NT2/D1 (cell line): ENCODE data around the gene MACF1.

Experiments used
- YY1 ChIP-seq: IDR thresholded peaks from 2 replicates; pipeline ENCODE4 v1.6.1; 2011; ENCODE audit not compliant: insufficient read length, insufficient read depth
- ZNF274 ChIP-seq: IDR thresholded peaks from 2 replicates; pipeline ENCODE4 v1.6.1; 2011; ENCODE audit warnings: mild to moderate bottlenecking, low read depth, low read length

DNA sequence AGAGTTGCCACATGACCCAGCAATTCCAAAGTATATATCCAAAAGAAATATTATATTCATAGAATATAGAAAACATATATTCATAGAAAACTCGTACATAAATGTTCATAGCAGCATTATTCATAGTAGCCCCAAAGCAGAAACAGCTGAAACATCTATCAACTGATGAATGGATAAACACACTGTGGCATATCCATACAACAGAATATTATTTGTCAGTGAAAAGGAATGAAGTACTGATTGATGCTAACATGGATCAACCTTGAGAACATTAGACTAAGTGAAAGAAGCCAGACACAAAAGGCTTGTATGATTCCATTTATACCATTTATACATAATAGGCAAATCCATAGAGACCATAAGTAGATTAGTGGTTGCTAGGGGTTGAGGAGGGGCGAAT is 21.7 kb upstream of the MACF1 start:
- no peak for TF ChIP-seq YY1
- no peak for TF ChIP-seq ZNF274
